CMK (cell line): ENCODE data around the gene OPN1LW.
"Not testable (repeated sequence)": the region's sequence is repeated elsewhere in the genome, so short reads cannot be mapped to it uniquely, and the experiment has no call there.

Source experiments
- DNase-seq: peaks from one replicate; pipeline ENCODE4 v3.0.0-alpha.2; 2010; ENCODE audit warnings: low read depth

Gene OPN1LW

DNA sequence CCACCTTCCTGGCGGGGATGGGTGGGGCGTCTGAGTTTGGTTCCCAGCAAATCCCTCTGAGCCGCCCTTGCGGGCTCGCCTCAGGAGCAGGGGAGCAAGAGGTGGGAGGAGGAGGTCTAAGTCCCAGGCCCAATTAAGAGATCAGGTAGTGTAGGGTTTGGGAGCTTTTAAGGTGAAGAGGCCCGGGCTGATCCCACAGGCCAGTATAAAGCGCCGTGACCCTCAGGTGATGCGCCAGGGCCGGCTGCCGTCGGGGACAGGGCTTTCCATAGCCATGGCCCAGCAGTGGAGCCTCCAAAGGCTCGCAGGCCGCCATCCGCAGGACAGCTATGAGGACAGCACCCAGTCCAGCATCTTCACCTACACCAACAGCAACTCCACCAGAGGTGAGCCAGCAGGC, at the start of gene OPN1LW:
Gene OPN1LW (plus strand): TSS at position 234 of the 400 bp plus-strand sequence. CDS start 41 bp downstream, at position 275.
- DNase-seq = not testable (repeated sequence)

GRCh38 chrX:154094833-154095232, 49.2 kb upstream of the OPN1LW start:
- no peak for DNase-seq

DNA sequence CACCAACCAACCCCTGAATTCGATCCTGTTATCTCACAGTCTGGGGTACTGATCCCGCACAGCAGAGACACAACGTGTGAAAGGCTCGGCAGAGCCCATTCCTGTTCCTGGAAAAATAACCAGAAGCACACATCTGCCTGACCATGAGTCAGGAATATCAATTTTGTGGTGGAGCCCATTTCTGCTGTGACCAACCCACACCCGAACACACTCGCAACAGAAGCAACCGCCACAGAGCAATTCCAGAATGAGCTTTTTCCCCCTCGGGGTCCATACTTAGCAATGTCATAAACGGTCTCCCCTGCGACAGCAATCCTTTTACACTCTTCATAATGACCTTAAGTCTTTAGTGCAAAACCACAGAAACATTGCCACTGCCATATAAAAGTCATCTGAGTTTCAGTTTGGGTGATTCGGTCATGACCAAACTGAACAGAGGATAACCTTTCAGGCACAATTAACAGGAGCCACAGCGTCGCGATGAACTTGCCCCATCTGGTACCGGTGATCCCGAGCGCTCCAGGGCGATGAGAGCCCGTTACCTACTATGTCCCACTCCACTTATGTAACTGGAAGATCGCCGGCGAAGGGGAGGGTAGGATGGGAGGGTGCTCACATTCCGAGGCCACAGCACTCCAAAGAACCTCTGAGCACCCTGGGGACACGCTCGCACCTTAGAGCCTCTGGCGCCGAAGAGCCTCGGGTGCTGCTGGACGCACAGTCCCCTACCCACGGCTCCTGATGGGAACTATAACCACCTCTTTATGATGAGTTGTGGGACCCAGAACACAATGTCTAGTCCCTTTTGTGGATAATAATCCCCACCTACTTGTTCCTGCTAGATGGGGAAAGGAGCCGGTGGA, 47.7 kb upstream of the OPN1LW start:
- no peak for DNase-seq

GRCh38 chrX:154097003-154097588, 46.9 kb upstream of the OPN1LW start:
- peak; percentile 31 for DNase-seq

- DNase-seq = peak; percentile 59
Observed at GRCh38 chrX:154097589-154098541, 46.2 kb upstream of the OPN1LW start, which contains the start of gene MECP2. Gene MECP2, minus strand, starts transcription at chrX:154097717.

DNA sequence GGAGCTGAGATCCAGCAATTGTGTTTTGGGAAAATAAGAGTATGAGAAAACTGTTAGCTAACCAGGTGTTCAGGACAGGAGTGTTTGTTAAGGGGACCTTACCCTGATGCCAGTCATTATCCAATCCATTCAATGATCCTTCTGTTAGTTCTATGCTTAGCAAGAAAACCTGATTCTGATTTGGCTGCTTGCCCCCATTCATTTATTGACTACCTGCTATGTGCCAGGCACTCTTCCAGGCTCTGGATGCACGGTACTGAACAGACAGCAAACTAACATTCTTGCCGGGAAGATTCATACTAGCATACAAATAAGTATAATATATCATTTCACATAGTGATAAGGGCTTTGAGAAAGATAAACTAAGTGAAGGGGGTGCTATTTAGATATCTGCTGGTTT, 45.5 kb upstream of the OPN1LW start:
- no peak for DNase-seq

- DNase-seq = no peak
Observed at GRCh38 chrX:154113729-154114128, 30.3 kb upstream of the OPN1LW start.

- no peak for DNase-seq
Observed at GRCh38 chrX:154114652-154115051, 29.4 kb upstream of the OPN1LW start.

GRCh38 chrX:154115071-154115470, 29.0 kb upstream of the OPN1LW start:
- no peak for DNase-seq

DNA sequence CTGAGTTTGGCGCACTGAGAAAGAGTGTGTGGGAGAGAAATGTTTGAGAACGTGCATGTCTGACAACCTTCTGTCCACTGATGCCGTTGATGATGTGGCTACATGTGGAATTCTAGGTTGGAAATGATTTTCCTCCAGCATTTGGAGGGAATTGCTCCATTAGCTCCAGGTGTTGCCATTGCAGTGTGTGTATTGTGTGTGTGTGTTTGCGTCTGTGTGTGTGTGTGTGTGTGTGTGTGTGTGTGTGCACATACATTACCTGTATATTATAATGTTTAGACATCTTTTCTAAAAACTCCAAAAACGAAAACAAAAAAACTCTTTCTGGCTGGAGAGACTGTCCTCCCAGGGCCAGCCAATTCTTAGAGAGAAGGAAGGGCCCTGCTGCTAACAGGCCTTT, 28.3 kb upstream of the OPN1LW start:
- DNase-seq = no peak

DNA sequence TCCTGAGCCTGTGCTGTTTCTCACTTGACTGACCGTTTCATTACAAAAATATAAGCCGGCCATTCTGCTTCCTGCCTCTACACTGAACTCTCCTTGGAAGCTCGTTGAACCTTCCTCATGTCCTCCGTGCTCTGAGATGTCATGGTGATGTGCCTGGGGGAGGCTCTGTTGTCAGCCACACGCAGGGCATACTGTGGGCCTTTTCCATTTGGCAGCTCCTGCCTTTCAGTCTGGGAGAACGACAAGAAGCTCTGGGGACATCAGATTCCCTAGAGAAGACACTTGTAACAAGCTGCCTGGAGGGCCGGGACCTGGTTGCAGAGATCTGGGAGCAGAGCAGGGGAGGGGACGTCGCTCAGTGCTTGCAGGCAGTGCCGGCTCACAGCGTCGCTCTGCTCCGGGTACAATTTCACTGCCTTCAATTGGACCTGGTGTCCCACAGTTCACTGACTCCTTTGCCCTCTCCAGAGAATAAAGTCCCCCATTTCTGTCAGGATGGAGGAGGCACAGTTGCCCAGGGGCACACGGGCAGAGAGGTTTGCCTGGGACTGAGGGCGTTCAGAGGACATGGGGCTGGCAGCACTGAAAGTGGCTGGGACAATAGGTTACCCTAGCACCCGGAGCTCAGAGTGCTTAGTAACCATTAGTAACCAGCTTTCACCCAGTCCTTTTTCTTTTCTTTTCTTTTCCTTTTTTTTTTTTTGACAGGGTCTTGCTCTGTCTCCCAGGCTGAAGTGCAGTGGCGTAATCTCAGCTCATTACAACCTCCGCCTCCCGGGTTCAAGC, 27.4 kb upstream of the OPN1LW start:
- no peak for DNase-seq

DNA sequence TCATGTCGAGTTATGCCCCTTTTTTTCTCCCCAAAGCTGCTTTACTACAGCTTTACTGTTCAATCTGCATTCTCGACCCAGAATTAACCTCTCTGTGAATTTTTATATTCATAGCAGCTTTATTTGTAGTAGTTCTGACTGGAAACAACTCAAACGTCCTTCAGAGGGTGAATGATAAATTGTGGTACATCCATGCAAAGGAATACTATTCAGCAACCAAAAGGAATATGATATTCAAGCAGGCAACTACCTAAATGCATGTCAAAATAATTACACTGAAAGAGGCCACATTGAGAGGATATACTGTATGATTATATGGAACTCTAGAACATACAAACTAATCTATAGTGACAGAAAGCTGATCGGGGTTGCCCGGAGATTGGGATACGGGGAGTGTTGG, 26.5 kb upstream of the OPN1LW start:
- no peak for DNase-seq

DNA sequence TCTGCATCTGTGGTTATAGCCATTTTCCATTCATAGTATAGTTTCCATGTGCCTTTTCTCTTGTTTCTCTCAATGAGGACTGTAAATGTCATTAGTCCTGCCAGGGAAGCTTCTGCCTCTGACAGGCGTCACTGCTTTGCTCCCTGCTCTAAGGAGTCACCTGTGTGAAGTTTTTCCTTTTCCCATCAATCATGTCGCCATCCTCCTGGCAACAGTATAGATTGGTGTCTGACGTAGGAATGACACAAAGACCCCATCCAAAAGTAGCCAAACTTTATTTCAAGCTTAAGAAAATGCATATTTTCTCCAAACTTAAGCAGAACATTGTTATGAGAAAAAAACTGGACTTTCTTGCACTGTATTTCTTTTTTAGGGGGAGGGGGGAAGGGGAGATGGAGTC, 23.5 kb upstream of the OPN1LW start:
- no peak for DNase-seq

DNA sequence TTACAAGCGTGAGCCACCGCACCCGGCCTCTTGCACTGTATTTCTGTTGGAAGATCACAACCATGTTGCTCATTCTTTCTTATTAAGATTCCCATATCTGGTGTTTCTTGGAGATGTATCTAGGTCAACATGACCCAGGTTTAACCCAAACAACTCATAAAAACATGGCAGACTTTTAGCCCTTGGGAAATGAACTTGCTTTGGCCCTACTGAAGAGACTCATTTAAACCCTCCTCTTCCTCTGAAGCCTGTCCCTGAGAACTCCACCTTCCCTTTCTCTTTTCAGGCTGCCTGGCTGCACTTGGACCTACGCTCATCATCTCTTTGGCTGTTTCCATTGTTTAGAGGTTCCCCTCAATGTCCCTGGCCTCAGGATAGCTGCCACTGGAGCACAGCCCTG, 22.8 kb upstream of the OPN1LW start:
- DNase-seq = no peak

DNA sequence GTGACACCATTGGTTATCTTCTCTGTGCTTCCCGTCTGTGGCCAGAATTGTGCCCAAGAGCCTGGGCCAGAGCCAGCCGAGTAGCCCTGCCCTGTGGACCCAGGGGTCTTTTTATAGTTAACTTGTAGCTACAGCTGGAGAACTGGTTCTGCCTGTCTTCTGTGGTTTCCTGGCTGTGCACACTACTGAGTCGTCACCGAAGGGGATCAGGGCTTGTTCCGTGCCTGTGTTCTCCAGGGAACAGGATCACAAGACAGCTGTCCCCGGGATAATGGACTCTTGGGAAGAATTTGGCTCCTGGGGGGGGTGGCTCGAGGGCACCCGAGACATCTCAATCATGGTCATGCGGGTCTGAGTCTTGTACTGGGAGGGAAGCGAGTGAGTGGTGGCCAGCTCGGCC, 22.1 kb upstream of the OPN1LW start:
- no peak for DNase-seq

GRCh38 chrX:154123241-154124219, 20.5 kb upstream of the OPN1LW start:
- DNase-seq = peak; percentile 79

DNA sequence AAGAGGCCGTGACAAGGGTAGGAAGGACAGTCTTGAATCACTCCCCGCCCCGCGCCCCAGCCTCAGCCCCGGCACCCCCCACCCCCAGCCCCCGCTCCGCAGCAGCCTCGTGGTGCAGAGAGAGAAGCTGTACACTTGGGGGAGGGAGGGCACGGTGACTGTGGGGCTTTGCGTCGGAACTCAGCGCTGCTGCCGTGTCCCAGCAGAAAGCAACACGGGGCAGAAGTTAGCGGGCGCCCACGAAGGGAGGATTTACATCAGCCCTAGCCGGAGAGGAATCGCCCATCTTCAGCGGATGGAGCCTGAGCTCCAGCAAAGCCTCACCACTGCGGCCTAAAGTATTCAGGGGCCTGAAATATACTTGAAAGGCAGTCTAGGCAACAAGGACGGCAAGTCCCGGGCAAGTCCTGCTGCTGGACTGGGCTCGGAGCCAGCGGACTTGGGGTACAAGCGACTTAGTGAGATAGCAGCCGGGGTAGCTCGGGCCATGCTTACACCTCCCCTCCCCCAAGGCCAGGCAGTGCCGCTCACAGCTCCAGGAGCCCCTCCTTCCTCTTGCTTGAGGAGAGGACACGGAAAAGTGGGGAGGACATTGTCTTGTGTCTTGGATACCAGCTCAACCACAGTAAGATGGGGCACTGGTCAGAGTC, 18.5 kb upstream of the OPN1LW start:
- no peak for DNase-seq

DNA sequence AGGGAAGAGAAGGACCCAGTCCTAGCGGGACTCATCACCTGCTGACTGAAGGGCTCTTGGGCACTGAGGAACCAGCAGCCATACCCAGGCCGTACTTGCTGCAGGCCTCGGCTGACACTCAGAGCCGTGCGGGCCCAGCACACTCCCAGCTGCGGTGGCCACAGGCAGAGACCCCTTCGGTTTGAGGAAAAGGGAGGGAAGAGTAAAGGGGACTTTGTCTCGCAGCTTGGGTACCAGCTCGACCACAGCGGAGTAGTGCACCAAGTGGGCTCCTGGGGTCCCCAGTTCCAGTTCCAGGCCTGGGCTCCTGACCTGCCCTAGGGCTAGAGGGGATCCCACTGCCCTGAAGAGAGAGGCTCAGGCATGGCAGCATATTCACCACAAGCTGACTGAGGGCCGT, 17.9 kb upstream of the OPN1LW start:
- DNase-seq = no peak

GRCh38 chrX:154131955-154132354, 12.1 kb upstream of the OPN1LW start:
- no peak for DNase-seq

DNA sequence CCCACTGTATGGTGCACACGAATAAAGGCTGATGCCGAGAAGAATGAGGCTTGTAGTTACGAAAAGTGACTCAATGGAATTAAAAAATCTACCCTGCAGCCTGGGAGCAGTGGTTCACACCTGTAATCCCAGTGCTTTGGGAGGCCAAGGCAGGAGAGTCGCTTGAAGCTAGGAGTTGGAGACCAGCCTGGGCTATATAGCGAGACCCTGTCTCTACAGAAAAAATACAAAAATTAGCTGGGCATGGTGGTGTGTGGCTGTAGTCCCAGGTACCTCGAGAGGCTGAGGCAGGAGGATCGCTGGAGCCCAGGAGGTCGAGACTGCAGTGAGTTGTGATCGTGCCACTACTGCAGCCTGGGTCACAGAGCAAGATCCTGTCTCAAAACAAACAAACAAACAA, 11.7 kb upstream of the OPN1LW start:
- no peak for DNase-seq
